GM18868 (cell line): ENCODE results near the gene PLEKHM3.

Experiments used
- ATAC-seq: cut with Tn5 transposase; IDR thresholded peaks from one replicate; pipeline ENCODE4 v1.9.1; 2021; ENCODE audit warnings: mild to moderate bottlenecking, moderate library complexity; ENCODE audit not compliant: unreplicated experiment

PLEKHM3 gene

DNA sequence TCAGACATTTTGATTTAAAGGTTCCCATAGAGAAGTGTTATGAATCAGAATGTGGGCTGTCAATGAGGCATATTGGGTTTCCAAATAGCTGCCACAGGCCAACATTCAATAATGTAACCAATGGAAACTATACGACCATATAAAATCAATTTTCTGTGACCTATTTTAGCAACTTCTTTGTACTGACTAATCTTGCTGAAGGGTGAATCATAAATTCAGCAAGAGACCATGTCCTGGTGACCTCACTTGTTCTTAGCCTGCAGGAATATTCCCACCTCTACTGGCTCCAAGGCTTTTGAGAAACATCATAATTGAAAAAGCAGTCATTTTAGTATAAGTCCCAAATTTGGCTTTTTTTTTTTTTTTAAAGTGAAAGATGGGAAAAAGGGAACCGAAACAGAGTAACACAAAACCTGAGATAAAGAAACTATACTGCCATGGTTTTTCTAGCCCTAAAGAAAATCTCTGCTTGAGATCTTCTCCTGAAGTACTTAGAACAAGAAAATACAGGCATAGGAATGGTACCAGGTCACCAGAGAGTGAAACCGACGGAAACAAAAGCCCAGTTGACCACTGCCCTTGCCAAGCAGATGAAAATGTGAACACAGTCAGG, 32.1 kb downstream of the PLEKHM3 start:
- peak; percentile 80 for ATAC-seq

DNA sequence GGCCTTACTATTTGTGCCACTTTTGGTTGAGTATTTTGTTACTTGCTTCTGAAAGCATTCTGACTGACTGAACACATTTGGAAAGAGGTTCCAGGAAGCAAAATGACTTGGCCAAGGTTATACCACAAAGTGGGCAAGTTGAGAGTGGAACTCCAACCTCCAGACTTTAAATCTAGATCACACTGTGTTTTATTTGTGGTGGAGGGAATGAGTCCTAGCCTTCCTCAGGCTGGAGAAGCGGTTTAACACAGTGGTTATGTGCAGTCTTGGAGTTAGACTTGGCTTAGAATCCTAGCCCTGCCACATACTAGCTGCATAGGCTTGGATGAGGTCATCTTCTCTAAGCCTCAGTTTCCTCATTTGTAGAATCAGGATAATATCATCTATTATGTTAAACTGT, 33.4 kb downstream of the PLEKHM3 start:
- no peak for ATAC-seq

- no peak for ATAC-seq
Observed at GRCh38 chr2:207990784-207991183, 34.5 kb downstream of the PLEKHM3 start.

DNA sequence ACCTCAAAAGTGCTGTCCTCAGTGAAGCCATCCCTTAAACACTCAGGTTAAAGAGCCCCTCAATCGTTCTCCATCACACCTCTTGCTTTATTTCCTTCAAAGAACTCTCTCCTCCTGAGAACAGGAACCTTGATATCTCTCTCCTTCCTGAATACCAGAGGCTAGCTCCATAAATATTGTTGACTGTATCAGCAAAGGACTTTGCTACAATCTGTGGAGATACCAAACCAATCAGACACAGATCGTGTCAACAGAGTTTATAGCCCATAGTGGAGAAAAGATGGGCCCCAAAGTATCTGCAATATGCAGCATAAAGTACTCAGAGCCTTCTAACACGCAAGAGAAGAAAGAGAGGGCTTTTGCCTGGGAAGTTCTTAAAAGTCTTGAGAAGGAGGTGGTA, 36.4 kb downstream of the PLEKHM3 start:
- ATAC-seq, result no peak

- ATAC-seq, result no peak
Observed at GRCh38 chr2:207987025-207987716, 38.2 kb downstream of the PLEKHM3 start.

DNA sequence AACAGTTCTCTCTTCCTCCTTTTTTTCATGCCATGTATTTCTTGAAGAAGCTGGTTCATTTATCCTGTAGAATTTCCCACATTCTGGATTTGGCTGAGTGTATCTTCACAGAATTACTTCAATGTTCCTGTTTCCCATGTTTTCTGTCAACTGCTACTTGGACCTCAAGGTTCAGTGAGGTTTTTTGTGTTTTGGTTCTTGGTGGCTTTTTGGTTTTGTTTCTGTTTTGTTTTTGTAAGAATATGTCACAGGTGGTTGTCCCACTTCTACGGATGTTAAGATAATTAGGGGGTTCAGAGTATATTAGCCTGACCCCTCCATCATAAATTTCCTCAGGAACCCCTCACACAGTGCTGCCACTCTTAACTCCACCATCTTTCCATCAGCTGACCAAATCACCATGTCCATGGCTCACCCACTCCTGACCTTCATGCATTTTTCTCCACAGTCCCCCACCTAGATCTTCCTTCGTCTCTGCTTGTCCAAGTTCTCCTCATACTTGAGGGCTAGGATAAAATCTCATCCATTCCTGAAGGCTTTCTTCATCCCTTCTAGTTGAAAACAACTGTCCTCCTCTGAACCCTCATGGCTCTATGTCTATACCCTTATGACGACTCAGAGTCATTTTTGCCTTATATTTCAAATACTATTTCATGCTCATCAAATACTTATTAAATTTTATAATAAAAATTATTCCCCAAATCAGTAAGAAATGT, 40.4 kb downstream of the PLEKHM3 start:
- ATAC-seq, result no peak

- peak; percentile 88 for ATAC-seq
Observed at GRCh38 chr2:207983641-207984042, 41.7 kb downstream of the PLEKHM3 start.

DNA sequence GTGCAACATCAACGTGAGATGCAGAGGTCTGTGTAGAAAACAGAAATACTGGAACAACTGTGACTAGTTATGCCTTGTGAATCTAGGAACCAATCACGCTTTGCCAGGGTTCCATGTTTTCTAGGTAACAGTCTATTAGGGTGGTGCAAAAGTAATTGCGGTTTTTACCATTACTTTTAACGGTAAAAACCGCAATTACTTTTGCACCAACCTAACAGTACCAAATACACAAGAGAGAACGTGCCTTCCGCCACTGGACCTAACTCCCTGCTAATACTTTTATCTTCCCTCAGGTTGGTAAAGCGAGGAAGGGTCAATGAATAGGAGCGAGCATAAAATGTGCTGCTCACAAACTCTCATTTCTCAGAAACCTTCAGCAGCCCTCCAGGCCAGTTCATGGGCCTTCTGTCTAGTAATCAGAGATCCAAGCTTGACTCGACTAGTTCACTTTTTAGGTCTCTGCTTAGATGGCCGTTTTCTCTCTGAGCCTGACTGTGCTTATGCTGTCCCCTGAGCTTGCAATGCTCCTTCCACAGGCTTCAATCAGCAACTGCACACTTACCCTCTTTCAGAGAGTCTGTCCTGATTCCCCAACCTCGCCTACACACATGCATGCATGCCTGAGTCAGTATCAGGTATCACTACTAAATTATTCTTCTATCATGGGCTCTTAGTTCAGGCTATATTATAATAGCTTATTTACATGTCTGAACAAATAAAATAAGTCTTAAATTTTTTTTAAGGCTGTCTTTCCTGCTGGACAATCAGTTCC, 47.0 kb downstream of the PLEKHM3 start:
- ATAC-seq, result no peak

GRCh38 chr2:207975921-207976320, 49.4 kb downstream of the PLEKHM3 start:
- ATAC-seq, result no peak

GRCh38 chr2:207974216-207974605, 51.1 kb downstream of the PLEKHM3 start:
- ATAC-seq, result no peak

- ATAC-seq, result peak; percentile 59
Observed at GRCh38 chr2:207970826-207971180, 54.5 kb downstream of the PLEKHM3 start.

- no peak for ATAC-seq
Observed at GRCh38 chr2:207970147-207970825, 55.0 kb downstream of the PLEKHM3 start.

DNA sequence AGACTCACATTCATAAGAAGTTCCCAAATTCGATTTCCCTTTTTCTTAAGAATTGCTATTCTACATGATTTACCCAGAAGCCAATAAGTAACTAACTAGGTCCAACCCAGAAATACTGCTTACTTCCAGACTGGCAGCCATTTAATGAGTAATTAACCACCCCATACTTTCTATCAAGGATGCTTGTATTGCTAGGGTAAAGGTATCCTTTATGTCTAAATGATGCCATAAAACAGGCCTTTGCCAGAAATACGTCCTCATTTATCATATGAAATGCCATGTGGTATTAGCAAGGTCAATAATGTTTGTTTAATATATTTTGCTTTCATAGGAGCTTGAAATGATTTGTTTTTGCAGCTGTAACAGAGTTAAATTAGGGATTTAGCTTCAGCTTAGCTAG, 56.1 kb downstream of the PLEKHM3 start:
- ATAC-seq, result no peak

DNA sequence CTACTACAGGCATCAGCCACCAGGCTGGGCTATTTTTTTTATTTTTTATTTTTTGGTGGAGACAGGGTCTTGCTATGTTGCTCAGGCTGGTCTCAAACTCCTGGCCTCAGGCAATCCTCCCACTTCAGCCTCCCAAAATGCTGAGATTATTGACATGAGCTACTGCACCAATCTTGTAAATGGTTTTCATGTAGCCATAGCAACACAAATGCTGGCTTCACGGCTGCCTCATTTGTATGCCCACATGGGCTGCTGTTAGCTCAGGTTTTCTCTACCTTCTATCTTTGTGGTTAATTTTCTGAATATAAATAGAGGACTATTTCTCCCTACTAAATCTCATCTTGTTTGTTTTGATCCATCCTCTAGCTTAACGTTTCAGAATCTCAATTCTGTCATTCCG, 58.2 kb downstream of the PLEKHM3 start:
- ATAC-seq, result no peak

- ATAC-seq, result no peak
Observed at GRCh38 chr2:207960911-207961310, 64.4 kb downstream of the PLEKHM3 start.

- no peak for ATAC-seq
Observed at GRCh38 chr2:207960090-207960489, 65.2 kb downstream of the PLEKHM3 start.

DNA sequence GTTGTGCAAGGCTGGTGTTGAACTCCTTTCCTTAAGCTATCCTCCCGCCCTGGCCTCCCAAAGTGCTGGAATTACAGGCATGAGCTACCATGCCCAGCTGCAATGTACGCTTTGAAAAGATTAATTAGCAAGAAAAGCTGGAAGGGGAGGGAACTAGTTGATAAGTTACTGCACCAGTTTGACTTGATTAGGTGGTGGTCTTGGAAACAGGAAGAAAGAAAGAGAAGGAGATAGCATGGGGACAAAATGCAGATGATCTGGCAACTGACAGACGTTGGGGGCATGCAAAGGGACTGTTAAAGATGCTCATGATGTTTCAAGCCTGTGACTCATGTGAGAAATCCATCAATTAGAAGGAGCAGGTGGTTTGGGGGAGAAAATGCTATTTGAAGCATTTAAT, 68.6 kb downstream of the PLEKHM3 start:
- ATAC-seq, result no peak

GRCh38 chr2:207955456-207955855, 69.9 kb downstream of the PLEKHM3 start:
- no peak for ATAC-seq

DNA sequence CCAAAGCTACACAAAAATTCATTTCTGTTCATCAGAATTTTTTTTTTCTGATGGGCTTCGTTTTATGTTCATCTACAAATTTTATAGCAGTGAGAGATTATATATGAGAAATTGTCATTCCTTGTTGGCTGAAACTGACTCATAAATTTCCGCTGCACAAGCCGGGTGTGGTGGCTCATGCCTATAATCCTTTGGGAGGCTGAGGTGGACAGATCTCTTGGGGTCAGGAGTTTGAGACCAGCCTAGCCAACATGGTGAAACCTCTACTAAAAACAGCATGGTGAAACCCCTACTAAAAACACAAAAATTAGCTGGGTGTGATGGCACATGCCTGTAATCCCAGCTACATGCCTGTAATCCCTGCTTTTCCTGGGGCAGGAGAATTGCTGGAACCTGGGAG, 72.0 kb downstream of the PLEKHM3 start:
- no peak for ATAC-seq

DNA sequence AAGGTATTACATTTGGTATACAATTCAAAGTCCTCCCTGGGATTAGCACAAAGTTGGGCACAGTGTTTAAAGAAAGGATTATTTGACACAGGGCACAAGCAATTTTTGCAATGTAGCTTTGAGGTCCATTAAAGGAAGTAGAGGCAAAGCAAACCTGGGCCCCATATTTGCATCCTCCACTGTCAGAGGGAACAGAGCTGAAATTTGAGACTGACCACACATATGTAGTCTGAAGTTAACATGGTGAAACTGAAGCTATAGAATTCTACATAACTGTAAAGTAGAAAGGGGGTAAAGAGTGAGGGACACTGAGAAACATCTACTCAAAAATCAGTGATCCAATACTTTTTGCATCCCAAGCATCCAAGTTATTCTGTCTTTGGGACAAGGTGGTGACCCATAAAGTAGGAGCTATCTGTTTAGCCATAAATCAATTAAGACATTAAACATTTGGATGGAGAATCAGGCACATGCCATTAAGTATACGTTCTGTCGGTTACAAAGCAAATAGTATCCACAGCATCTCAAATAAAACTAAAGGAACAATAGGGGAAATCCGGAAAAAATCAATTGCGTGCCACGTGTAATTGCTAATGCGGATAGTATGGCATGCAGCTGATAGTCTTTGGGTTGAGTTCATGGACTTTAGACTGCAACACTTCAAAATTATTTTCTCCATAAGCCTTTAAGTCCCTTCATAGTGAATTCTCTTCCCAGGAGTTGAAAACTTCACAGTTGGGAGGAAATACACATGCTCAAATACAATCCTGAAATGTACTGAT, 72.6 kb downstream of the PLEKHM3 start:
- ATAC-seq, result peak; percentile 34
